Measurements from ENCODE around the gene GALNTL6. TPM values are rescaled to one million over a fixed set of nuclear protein-coding genes. Genes with fewer than 3 reads are reported as not detected.
A peak's percentile ranks its signal among the peaks of the same experiment; 100 is the strongest.

Gene GALNTL6
- total and polyA plus RNA-seq, 2 experiments from 2014 or later = 0.38 to 0.40 TPM

- no peak overlapping the region for H3K4me3 ChIP-seq
- H3K4me1 ChIP-seq (ENCODE audit: insufficient read depth) = peaks cover 15% of the 10 kb centered on the region
- H3K27me3 ChIP-seq (ENCODE audit: insufficient read depth) = no peaks in the 10 kb centered on the region
- no peaks in the 10 kb centered on the region for H3K36me3 ChIP-seq (ENCODE audit: insufficient read depth)
- H3F3A ChIP-seq (replicated peaks; ENCODE audit: low read depth) = no peaks in the 10 kb centered on the region
- Mint-ChIP-seq H3K27ac (no peak overlapping the region; the same call in 1 of the 2 replicates), H3K9me3 (no peaks in the 10 kb centered on the region), H3K4me1 (peaks cover 21% of the 10 kb centered on the region), H3K4me3 (no peak overlapping the region), H3K27me3 (ENCODE audit: insufficient read depth, low read depth, poor library complexity) (no peaks in the 10 kb centered on the region), H3K36me3 (ENCODE audit: low read depth) (no peaks in the 10 kb centered on the region)
- H3K9me2 ChIP-seq (ENCODE audit: insufficient read depth) = no peaks in the 10 kb centered on the region
- H2AFZ ChIP-seq = peak overlapping the region; percentile 54; the same call in 1 of the 2 replicates
- TF ChIP-seq EZH2phosphoT487 (IDR thresholded peaks at IDR 0.05; ENCODE audit: unreplicated experiment) = no peak
- TF ChIP-seq, protein P1, sequence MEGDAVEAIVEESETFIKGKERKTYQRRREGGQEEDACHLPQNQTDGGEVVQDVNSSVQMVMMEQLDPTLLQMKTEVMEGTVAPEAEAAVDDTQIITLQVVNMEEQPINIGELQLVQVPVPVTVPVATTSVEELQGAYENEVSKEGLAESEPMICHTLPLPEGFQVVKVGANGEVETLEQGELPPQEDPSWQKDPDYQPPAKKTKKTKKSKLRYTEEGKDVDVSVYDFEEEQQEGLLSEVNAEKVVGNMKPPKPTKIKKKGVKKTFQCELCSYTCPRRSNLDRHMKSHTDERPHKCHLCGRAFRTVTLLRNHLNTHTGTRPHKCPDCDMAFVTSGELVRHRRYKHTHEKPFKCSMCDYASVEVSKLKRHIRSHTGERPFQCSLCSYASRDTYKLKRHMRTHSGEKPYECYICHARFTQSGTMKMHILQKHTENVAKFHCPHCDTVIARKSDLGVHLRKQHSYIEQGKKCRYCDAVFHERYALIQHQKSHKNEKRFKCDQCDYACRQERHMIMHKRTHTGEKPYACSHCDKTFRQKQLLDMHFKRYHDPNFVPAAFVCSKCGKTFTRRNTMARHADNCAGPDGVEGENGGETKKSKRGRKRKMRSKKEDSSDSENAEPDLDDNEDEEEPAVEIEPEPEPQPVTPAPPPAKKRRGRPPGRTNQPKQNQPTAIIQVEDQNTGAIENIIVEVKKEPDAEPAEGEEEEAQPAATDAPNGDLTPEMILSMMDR (conservative IDR thresholded peaks at IDR 0.05; ENCODE audit: low read depth in 2 of 2) = no peak
- TF ChIP-seq CREB1 (CRISPR knock-in tag; IDR thresholded peaks at IDR 0.05; ENCODE audit: low read depth) = no peak
- no peak for TF ChIP-seq NANOG (IDR thresholded peaks at IDR 0.05; ENCODE audit: borderline replicate concordance)
- TF ChIP-seq JUNB (IDR thresholded peaks at IDR 0.05; ENCODE audit: unreplicated experiment) = no peak
- TF ChIP-seq, protein P2, sequence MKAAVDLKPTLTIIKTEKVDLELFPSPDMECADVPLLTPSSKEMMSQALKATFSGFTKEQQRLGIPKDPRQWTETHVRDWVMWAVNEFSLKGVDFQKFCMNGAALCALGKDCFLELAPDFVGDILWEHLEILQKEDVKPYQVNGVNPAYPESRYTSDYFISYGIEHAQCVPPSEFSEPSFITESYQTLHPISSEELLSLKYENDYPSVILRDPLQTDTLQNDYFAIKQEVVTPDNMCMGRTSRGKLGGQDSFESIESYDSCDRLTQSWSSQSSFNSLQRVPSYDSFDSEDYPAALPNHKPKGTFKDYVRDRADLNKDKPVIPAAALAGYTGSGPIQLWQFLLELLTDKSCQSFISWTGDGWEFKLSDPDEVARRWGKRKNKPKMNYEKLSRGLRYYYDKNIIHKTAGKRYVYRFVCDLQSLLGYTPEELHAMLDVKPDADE (IDR thresholded peaks at IDR 0.05) = no peak
- TF ChIP-seq POLR2AphosphoS5 (IDR thresholded peaks at IDR 0.05; ENCODE audit: low read depth) = no peak
- no peak for TF ChIP-seq STAT1 (IDR thresholded peaks at IDR 0.05; ENCODE audit: unreplicated experiment)
- no peak for TF ChIP-seq REST (IDR thresholded peaks at IDR 0.05; ENCODE audit: unreplicated experiment)
- TF ChIP-seq EZH2 (IDR thresholded peaks at IDR 0.05; ENCODE audit: low read depth, unreplicated experiment) = no peak
- no peak for TF ChIP-seq ZNF114 (CRISPR knock-in tag; IDR thresholded peaks at IDR 0.05)
- TF ChIP-seq ZNF462 (CRISPR knock-in tag; IDR thresholded peaks at IDR 0.05) = no peak
- TF ChIP-seq ZNF331 (CRISPR knock-in tag; IDR thresholded peaks at IDR 0.05; ENCODE audit: low read depth) = no peak
- peak overlapping the region; percentile 75 for H3K27ac ChIP-seq (ENCODE audit: low read depth)
- peak; percentile 45 for ATAC-seq
- no peaks in the 10 kb centered on the region for H4K20me1 ChIP-seq (replicated peaks; ENCODE audit: insufficient read depth)
- H3K4me2 ChIP-seq = peak overlapping the region; percentile 21
- peak; percentile 21 for DNase-seq (ENCODE audit: low spot score)
- no peaks in the 10 kb centered on the region for H3K79me2 ChIP-seq (replicated peaks; ENCODE audit: insufficient read depth)
Measured at GRCh38 chr4:172652369-172652768, 839.2 kb downstream of the GALNTL6 start.
